GM23338 (cell line): ENCODE results near the gene SLC6A13. TPM values are rescaled to one million over a fixed set of nuclear protein-coding genes. Genes with fewer than 3 reads are reported as not detected.

Experiments used
- NANOG ChIP-seq: IDR thresholded peaks from 2 replicates; pipeline ENCODE4 v1.6.1; 2016; ENCODE audit warnings: antibody characterized with exemption, borderline replicate concordance
- REST ChIP-seq: IDR thresholded peaks from one replicate; pipeline ENCODE4 v1.6.1; 2018; ENCODE audit warnings: antibody characterized with exemption; ENCODE audit not compliant: unreplicated experiment
- ZNF114 ChIP-seq: fragments of 250-450 bp; sonication (Bioruptor Pico); IDR thresholded peaks from 2 replicates; pipeline ENCODE4 v1.5.0; 2020; ENCODE audit warnings: mild to moderate bottlenecking, moderate library complexity
- ZNF462 ChIP-seq: fragments of 250-450 bp; sonication (Bioruptor Pico); IDR thresholded peaks from 2 replicates; pipeline ENCODE4 v1.5.0; 2020; ENCODE audit warnings: mild to moderate bottlenecking, moderate library complexity
- polyA plus RNA-seq: library from polyadenylated mRNA; unstranded; fragments of >200 nt; fragmentation: Nextera tagmentation; extraction: Ambion mirVana; gene quantifications from 2 replicates; pipeline ENCODE4 v1.2.1, GENCODE V29; 2016
- total RNA-seq: library from RNA; depleted of rRNA; stranded (reverse); fragments of >200 nt; shearing (Covaris generic); gene quantifications from 2 replicates; pipeline ENCODE4 v1.2.3, GENCODE V29; 2014

The SLC6A13 gene
- total and polyA plus RNA-seq, 2 experiments from 2014 or later: not detected

- TF ChIP-seq ZNF462 (CRISPR knock-in tag): no peak
- no peak for TF ChIP-seq ZNF114 (CRISPR knock-in tag)
- TF ChIP-seq REST: no peak
- TF ChIP-seq NANOG: no peak
Observed at GRCh38 chr12:184811-185575, 77.6 kb downstream of the SLC6A13 start (continued).
